ENCODE data around the gene SLC30A5.

- TF ChIP-seq, protein P1, sequence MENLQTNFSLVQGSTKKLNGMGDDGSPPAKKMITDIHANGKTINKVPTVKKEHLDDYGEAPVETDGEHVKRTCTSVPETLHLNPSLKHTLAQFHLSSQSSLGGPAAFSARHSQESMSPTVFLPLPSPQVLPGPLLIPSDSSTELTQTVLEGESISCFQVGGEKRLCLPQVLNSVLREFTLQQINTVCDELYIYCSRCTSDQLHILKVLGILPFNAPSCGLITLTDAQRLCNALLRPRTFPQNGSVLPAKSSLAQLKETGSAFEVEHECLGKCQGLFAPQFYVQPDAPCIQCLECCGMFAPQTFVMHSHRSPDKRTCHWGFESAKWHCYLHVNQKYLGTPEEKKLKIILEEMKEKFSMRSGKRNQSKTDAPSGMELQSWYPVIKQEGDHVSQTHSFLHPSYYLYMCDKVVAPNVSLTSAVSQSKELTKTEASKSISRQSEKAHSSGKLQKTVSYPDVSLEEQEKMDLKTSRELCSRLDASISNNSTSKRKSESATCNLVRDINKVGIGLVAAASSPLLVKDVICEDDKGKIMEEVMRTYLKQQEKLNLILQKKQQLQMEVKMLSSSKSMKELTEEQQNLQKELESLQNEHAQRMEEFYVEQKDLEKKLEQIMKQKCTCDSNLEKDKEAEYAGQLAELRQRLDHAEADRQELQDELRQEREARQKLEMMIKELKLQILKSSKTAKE (IDR thresholded peaks at IDR 0.05; ENCODE audit: low read depth, poor library complexity, severe bottlenecking) = no peak
- TF ChIP-seq EED (IDR thresholded peaks at IDR 0.05; ENCODE audit: low read depth) = no peak
- TF ChIP-seq ZBTB11 (CRISPR knock-in tag; IDR thresholded peaks at IDR 0.05) = no peak
- TF ChIP-seq NBN (IDR thresholded peaks at IDR 0.05) = no peak
- TF ChIP-seq POLR2A (IDR thresholded peaks at IDR 0.05; ENCODE audit: low read depth, low read length) = no peak
- no peak for TF ChIP-seq POLR2AphosphoS5 (IDR thresholded peaks at IDR 0.05; ENCODE audit: low read length)
- TF ChIP-seq, protein P2, sequence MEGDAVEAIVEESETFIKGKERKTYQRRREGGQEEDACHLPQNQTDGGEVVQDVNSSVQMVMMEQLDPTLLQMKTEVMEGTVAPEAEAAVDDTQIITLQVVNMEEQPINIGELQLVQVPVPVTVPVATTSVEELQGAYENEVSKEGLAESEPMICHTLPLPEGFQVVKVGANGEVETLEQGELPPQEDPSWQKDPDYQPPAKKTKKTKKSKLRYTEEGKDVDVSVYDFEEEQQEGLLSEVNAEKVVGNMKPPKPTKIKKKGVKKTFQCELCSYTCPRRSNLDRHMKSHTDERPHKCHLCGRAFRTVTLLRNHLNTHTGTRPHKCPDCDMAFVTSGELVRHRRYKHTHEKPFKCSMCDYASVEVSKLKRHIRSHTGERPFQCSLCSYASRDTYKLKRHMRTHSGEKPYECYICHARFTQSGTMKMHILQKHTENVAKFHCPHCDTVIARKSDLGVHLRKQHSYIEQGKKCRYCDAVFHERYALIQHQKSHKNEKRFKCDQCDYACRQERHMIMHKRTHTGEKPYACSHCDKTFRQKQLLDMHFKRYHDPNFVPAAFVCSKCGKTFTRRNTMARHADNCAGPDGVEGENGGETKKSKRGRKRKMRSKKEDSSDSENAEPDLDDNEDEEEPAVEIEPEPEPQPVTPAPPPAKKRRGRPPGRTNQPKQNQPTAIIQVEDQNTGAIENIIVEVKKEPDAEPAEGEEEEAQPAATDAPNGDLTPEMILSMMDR (IDR thresholded peaks at IDR 0.05 in 2 of 3, conservative IDR thresholded peaks at IDR 0.05 in 1 of 3; ENCODE audit: control insufficient read depth in 2 of 3, extremely low read depth in 1 of 3, insufficient read depth in 1 of 3, low read depth in 3 of 3, low read length in 3 of 3) = no peak
- TF ChIP-seq MYC (IDR thresholded peaks at IDR 0.05; ENCODE audit: insufficient read depth, insufficient read length, insufficient replicate concordance, low read length, severe bottlenecking) = no peak
Measured at GRCh38 chr5:69149676-69150010, 55.8 kb downstream of the SLC30A5 start.

Data from GM12878 (cell line).